Ovary (tissue), 3 donors: ENCODE data around the gene NCAPD2.

Experiments
- CTCF ChIP-seq, 3 donors: fragments of 450-650 bp in 2 of 3; fragments of 200-600 bp in 1 of 3; IDR thresholded peaks; one replicate each; pipeline versions ENCODE4 v1.5.1 to v1.8.0; 2016 to 2022; ENCODE audit warnings: antibody characterized with exemption in 3 of 3, mild to moderate bottlenecking in 1 of 3
- EP300 ChIP-seq: sonication (generic); formaldehyde crosslinking; IDR thresholded peaks from one replicate; pipeline ENCODE4 v1.6.1; 2017; ENCODE audit warnings: antibody characterized with exemption
- donor health status: DM: no; HTN: no; CAD: no.

- TF ChIP-seq CTCF (IDR thresholded peaks at IDR 0.05) (no peak), EP300 (no peak)
These were observed 52.1 kb downstream of the NCAPD2 start for GRCh38 chr12:6546016-6546415.
